SK-N-SH treated with all-trans-retinoic acid at 6 μM for 48 hours (cell line): ENCODE results near the gene RITA1.

ENCODE experiments used
- ATAC-seq: fragments of 200-7000 bp; cut with Tn5 transposase; 3 replicates; pipeline ENCODE4 v1.9.1; 2020; ENCODE audit warnings: mild to moderate bottlenecking, moderate library complexity
- ARNTL ChIP-seq: fragments of 450-650 bp; formaldehyde crosslinking; IDR thresholded peaks from 2 replicates; pipeline ENCODE4 v1.5.0; 2020; ENCODE audit warnings: low read depth, mild to moderate bottlenecking, moderate library complexity, borderline replicate concordance
- CSDC2 ChIP-seq: fragments of 250-450 bp; sonication (Bioruptor Pico); IDR thresholded peaks from 2 replicates; pipeline ENCODE4 v1.5.0; 2020; ENCODE audit warnings: mild to moderate bottlenecking, moderate library complexity
- ESRRG ChIP-seq: fragments of 250-450 bp; sonication (Bioruptor Pico); IDR thresholded peaks from 2 replicates; pipeline ENCODE4 v1.6.1; 2021; ENCODE audit warnings: mild to moderate bottlenecking
- GLIS3 ChIP-seq: fragments of 250-450 bp; sonication (Bioruptor Pico); IDR thresholded peaks from 2 replicates; pipeline ENCODE4 v1.5.0; 2020; ENCODE audit warnings: mild to moderate bottlenecking, moderate library complexity
- OSR1 ChIP-seq: fragments of 250-450 bp; sonication (Bioruptor Pico); IDR thresholded peaks from 2 replicates; pipeline ENCODE4 v1.8.0; 2022; ENCODE audit warnings: moderate library complexity, mild to moderate bottlenecking, inconsistent platforms
- RARB ChIP-seq: fragments of 250-450 bp; sonication (Bioruptor Pico); IDR thresholded peaks from 2 replicates; pipeline ENCODE4 v1.8.0; 2021; ENCODE audit warnings: mild to moderate bottlenecking, moderate library complexity
- TOX ChIP-seq: fragments of 250-450 bp; sonication (Bioruptor Pico); IDR thresholded peaks from 2 replicates; pipeline ENCODE4 v1.8.0; 2021; ENCODE audit warnings: mild to moderate bottlenecking, moderate library complexity, borderline replicate concordance
- ZC3H10 ChIP-seq: fragments of 250-450 bp; sonication (Bioruptor Pico); IDR thresholded peaks from 2 replicates; pipeline ENCODE4 v1.5.1; 2021; ENCODE audit warnings: mild to moderate bottlenecking, moderate library complexity
- ZFP3 ChIP-seq: fragments of 250-450 bp; sonication (Bioruptor Pico); IDR thresholded peaks from 2 replicates; pipeline ENCODE4 v1.5.0; 2020; ENCODE audit warnings: mild to moderate bottlenecking, moderate library complexity
- ZFP30 ChIP-seq: fragments of 450-650 bp; formaldehyde crosslinking; IDR thresholded peaks from 2 replicates; pipeline ENCODE4 v1.5.0; 2022; ENCODE audit warnings: mild to moderate bottlenecking, moderate library complexity
- ZNF8 ChIP-seq: fragments of 450-650 bp; formaldehyde crosslinking; IDR thresholded peaks from 2 replicates; pipeline ENCODE4 v1.5.0; 2020; ENCODE audit warnings: mild to moderate bottlenecking, moderate library complexity
- TF ChIP-seq, protein P1 (sequence below): fragments of 250-450 bp; sonication (Bioruptor Pico); IDR thresholded peaks from 2 replicates; pipeline ENCODE4 v1.5.1; 2021; ENCODE audit warnings: mild to moderate bottlenecking, moderate library complexity
- TF ChIP-seq, protein P2 (sequence below): fragments of 250-450 bp; sonication (Bioruptor Pico); IDR thresholded peaks from 2 replicates; pipeline ENCODE4 v1.5.1; 2020; ENCODE audit warnings: low read depth, mild to moderate bottlenecking, moderate library complexity
- TF ChIP-seq, protein P3 (sequence below): fragments of 250-450 bp; sonication (Bioruptor Pico); IDR thresholded peaks from 2 replicates; pipeline ENCODE4 v1.8.0; 2020; ENCODE audit warnings: mild to moderate bottlenecking, moderate library complexity, borderline replicate concordance
- TF ChIP-seq, protein P4 (sequence below): fragments of 250-450 bp; sonication (Bioruptor Pico); IDR thresholded peaks from 2 replicates; pipeline ENCODE4 v1.5.0; 2020; ENCODE audit warnings: mild to moderate bottlenecking, moderate library complexity

RITA1 gene, protein sequence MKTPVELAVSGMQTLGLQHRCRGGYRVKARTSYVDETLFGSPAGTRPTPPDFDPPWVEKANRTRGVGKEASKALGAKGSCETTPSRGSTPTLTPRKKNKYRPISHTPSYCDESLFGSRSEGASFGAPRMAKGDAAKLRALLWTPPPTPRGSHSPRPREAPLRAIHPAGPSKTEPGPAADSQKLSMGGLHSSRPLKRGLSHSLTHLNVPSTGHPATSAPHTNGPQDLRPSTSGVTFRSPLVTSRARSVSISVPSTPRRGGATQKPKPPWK

DNA sequence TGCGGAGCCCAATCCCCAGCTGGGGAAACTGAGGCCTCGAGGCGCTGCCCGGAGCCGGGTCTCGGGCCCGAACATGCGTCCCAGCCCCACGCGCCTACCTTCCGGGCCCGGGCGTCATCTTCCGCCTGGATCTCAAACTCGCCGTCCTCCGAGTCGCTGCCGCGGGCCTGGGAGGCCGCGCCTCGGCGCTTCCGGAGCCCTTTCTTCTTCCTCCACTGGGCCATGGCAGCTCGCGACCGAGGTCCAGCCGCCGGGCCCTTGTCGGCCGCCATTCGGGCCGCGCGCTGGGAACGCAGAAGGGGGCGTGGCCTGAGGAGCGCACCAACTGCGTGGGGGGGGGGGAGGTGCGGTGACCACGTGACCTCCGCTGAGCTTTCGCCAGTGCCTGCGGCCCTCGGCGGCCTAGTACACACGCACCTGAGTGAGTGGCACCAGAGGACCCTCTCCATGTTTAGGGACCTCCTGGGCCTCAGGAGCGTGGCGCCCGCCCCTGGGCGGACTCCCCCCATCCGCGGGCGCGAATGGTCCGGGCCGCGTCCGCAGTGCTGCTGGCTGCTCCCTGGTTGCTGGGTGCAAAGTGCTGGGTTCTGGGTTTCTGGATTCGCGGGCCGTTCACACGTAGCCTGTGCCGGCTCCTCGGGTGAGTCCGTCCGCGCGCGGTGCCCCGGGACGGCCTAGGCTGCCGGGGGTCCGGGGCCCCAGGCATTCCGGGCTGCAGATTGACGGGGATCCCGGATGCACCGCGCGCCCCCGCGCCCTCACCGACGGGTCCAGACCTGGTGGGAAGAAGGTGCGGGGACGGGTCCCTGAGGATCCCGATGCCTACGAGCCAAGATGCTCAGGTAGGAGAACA, at the start of gene RITA1, which contains the start of gene DDX54:
Gene RITA1, plus strand, starts transcription at position 542 of the 853 bp plus-strand sequence. CDS start 1,026 bp downstream, outside the sequence.
Gene DDX54, minus strand, starts transcription at position 299 of the 853 bp plus-strand sequence. Its CDS starts 27 bp downstream, at position 272.
- peak; percentile 78 for ATAC-seq
- peak; percentile 51; the same call in 1 of the 2 replicates for TF ChIP-seq CSDC2 (CRISPR knock-in tag)
- no peak for TF ChIP-seq TOX (CRISPR knock-in tag)
- TF ChIP-seq, protein P1, sequence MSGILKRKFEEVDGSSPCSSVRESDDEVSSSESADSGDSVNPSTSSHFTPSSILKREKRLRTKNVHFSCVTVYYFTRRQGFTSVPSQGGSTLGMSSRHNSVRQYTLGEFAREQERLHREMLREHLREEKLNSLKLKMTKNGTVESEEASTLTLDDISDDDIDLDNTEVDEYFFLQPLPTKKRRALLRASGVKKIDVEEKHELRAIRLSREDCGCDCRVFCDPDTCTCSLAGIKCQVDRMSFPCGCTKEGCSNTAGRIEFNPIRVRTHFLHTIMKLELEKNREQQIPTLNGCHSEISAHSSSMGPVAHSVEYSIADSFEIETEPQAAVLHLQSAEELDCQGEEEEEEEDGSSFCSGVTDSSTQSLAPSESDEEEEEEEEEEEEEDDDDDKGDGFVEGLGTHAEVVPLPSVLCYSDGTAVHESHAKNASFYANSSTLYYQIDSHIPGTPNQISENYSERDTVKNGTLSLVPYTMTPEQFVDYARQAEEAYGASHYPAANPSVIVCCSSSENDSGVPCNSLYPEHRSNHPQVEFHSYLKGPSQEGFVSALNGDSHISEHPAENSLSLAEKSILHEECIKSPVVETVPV (CRISPR knock-in tag), result no peak
- no peak for TF ChIP-seq ZC3H10 (CRISPR knock-in tag)
- TF ChIP-seq, protein P2, sequence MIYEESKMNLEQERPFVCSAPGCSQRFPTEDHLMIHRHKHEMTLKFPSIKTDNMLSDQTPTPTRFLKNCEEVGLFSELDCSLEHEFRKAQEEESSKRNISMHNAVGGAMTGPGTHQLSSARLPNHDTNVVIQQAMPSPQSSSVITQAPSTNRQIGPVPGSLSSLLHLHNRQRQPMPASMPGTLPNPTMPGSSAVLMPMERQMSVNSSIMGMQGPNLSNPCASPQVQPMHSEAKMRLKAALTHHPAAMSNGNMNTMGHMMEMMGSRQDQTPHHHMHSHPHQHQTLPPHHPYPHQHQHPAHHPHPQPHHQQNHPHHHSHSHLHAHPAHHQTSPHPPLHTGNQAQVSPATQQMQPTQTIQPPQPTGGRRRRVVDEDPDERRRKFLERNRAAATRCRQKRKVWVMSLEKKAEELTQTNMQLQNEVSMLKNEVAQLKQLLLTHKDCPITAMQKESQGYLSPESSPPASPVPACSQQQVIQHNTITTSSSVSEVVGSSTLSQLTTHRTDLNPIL (CRISPR knock-in tag), result no peak
- no peak for TF ChIP-seq OSR1 (CRISPR knock-in tag)

DNA sequence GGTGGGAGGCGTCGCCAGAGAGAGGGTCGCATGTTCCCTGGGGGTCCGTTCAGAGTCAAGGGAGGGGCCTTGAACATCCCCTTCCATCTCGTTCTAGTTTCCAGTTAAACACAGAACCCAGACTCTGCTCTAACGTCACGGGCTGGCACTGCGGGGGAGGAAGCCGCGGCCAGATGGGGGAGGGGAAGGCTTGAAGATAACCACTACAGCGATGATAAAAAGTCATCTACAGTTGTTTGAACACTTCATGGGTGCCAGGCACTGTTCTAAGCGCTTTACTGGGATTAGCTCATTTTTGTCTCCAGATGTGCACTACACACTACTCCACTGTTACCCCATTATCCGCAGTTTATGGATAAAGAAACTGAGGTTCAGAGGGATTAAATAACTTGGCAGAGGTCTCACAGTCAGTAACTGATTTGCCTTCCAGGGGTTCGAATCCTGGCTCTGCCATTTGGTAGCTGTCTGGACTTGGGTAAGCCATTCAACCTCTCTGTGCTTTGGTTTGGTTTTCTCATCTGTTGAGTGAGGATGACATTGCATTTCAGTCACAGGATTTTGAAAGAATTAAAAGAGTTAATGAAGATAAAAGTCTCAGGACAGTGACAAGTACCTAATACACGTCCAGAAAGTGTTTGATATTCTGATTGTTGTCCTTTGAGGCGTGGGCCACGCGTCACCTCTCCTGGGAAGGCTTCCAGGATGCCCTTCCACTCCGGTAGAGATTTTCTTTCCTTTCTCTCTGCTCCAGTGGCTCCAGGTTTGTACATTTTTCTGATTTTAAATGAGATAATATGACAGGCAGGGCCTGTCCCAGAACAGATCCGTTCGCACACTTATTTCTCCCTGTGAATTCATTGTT, 49.2 kb upstream of the RITA1 start:
- TF ChIP-seq ARNTL (no peak), ZFP30 (CRISPR knock-in tag) (no peak), OSR1 (CRISPR knock-in tag) (no peak), ZFP3 (no peak), ESRRG (CRISPR knock-in tag) (no peak)
- TF ChIP-seq, all 23 proteins: peak for 0
- no peak for ATAC-seq

DNA sequence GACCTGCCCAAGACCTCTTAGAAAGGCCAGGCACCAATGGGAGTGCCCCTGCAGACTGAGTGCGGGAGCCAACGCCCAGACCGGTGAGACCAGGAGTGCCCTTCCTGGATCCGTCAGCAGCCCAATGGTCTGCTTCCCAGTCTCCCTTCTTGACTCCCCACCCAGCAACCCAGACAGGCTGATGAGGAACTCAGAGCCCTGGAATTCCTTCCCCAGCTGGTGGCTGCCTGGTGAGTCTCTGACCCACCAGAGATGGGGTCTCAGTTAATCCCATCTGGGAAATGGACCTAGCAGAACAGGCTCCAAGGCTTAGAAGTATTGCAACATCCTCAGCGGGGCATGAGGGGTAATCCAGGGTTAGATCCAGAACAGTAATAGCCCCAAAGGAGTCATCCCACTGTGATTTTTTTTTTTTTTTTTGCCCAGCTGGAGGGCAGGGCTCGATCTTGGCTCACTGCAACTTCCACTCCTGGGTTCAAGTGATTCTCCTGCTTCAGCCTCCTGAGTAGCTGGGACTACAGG, 48.5 kb upstream of the RITA1 start:
- ATAC-seq, result no peak
- TF ChIP-seq, protein P3, sequence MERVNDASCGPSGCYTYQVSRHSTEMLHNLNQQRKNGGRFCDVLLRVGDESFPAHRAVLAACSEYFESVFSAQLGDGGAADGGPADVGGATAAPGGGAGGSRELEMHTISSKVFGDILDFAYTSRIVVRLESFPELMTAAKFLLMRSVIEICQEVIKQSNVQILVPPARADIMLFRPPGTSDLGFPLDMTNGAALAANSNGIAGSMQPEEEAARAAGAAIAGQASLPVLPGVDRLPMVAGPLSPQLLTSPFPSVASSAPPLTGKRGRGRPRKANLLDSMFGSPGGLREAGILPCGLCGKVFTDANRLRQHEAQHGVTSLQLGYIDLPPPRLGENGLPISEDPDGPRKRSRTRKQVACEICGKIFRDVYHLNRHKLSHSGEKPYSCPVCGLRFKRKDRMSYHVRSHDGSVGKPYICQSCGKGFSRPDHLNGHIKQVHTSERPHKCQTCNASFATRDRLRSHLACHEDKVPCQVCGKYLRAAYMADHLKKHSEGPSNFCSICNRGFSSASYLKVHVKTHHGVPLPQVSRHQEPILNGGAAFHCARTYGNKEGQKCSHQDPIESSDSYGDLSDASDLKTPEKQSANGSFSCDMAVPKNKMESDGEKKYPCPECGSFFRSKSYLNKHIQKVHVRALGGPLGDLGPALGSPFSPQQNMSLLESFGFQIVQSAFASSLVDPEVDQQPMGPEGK (CRISPR knock-in tag), result no peak
- TF ChIP-seq, protein P1 (CRISPR knock-in tag), result no peak
- TF ChIP-seq, protein P2 (CRISPR knock-in tag), result no peak
- TF ChIP-seq ZC3H10 (CRISPR knock-in tag) (no peak), ZNF8 (CRISPR knock-in tag) (no peak), GLIS3 (CRISPR knock-in tag) (no peak), RARB (CRISPR knock-in tag) (no peak), TOX (CRISPR knock-in tag) (no peak)
- TF ChIP-seq, protein P4, sequence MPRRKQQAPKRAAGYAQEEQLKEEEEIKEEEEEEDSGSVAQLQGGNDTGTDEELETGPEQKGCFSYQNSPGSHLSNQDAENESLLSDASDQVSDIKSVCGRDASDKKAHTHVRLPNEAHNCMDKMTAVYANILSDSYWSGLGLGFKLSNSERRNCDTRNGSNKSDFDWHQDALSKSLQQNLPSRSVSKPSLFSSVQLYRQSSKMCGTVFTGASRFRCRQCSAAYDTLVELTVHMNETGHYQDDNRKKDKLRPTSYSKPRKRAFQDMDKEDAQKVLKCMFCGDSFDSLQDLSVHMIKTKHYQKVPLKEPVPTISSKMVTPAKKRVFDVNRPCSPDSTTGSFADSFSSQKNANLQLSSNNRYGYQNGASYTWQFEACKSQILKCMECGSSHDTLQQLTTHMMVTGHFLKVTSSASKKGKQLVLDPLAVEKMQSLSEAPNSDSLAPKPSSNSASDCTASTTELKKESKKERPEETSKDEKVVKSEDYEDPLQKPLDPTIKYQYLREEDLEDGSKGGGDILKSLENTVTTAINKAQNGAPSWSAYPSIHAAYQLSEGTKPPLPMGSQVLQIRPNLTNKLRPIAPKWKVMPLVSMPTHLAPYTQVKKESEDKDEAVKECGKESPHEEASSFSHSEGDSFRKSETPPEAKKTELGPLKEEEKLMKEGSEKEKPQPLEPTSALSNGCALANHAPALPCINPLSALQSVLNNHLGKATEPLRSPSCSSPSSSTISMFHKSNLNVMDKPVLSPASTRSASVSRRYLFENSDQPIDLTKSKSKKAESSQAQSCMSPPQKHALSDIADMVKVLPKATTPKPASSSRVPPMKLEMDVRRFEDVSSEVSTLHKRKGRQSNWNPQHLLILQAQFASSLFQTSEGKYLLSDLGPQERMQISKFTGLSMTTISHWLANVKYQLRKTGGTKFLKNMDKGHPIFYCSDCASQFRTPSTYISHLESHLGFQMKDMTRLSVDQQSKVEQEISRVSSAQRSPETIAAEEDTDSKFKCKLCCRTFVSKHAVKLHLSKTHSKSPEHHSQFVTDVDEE (CRISPR knock-in tag), result no peak
